Activated CD4-positive, alpha-beta memory T cell treated with anti-CD3 and anti-CD28 coated beads, Interleukin-2, amount 10 ng/mL, durations not matched to agents 7 days and 5 days (primary cell): ENCODE measurements around the gene ST8SIA2. TPM values are rescaled to one million over a fixed set of nuclear protein-coding genes. Genes with fewer than 3 reads are reported as not detected.

Source experiments
- CTCF ChIA-PET: fragments of 350-600 bp; sonication (Branson Sonifier 250); formaldehyde crosslinking; loops from one replicate; lab custom pipeline; 2021; ENCODE audit warnings: antibody characterized with exemption, inconsistent platforms; lab: Charles Lee
- POLR2A ChIA-PET: fragments of 350-600 bp; sonication (Branson Sonifier 250); formaldehyde crosslinking; loops from one replicate; lab custom pipeline; 2021; ENCODE audit warnings: antibody characterized with exemption; lab: Charles Lee
- DNase-seq: peaks from one replicate; pipeline ENCODE4 v3.0.0-alpha.2; 2020
- H3K27ac Mint-ChIP-seq: one replicate; pipeline ENCODE4 v1.8.0; 2021; ENCODE audit warnings: mild to moderate bottlenecking, mixed read lengths
- H3K27me3 Mint-ChIP-seq: one replicate; pipeline ENCODE4 v1.8.0; 2021; ENCODE audit warnings: mixed read lengths
- H3K36me3 Mint-ChIP-seq: one replicate; pipeline ENCODE4 v1.8.0; 2021; ENCODE audit warnings: low read depth, mixed read lengths
- H3K4me1 Mint-ChIP-seq: one replicate; pipeline ENCODE4 v1.8.0; 2021; ENCODE audit warnings: mixed read lengths
- H3K4me3 Mint-ChIP-seq: one replicate; pipeline ENCODE4 v1.8.0; 2021; ENCODE audit warnings: mild to moderate bottlenecking, mixed read lengths
- H3K9me3 Mint-ChIP-seq: one replicate; pipeline ENCODE4 v1.8.0; 2021; ENCODE audit warnings: mixed read lengths
- total RNA-seq, 2 experiments: library from RNA; stranded (reverse); gene quantifications; one replicate each; pipeline ENCODE4 v1.2.3, GENCODE V29; 2021

ST8SIA2 gene
- total RNA-seq, 2 experiments from 2014 or later: not detected

- no peak overlapping the region for H3K4me3 Mint-ChIP-seq
- peaks cover 24% of the 10 kb centered on the region for H3K27me3 Mint-ChIP-seq
- POLR2A ChIA-PET: no interaction called here
- H3K4me1 Mint-ChIP-seq: no peaks in the 10 kb centered on the region
- no peak overlapping the region for H3K27ac Mint-ChIP-seq
- CTCF ChIA-PET: no interaction called here
- H3K9me3 Mint-ChIP-seq: no peaks in the 10 kb centered on the region
- no peaks in the 10 kb centered on the region for H3K36me3 Mint-ChIP-seq
- no peak for DNase-seq
Measured at GRCh38 chr15:92429378-92430068, 35.8 kb downstream of the ST8SIA2 start.

GRCh38 chr15:92430069-92430440 lies 36.4 kb downstream of the ST8SIA2 start:
- ChIA-PET CTCF (no interaction called here), POLR2A (no interaction called here)
- DNase-seq: no peak
- H3K9me3 Mint-ChIP-seq: no peaks in the 10 kb centered on the region
- H3K4me3 Mint-ChIP-seq: no peak overlapping the region
- no peak overlapping the region for H3K27ac Mint-ChIP-seq
- no peaks in the 10 kb centered on the region for H3K36me3 Mint-ChIP-seq
- peaks cover 24% of the 10 kb centered on the region for H3K27me3 Mint-ChIP-seq
- H3K4me1 Mint-ChIP-seq: no peaks in the 10 kb centered on the region

DNA sequence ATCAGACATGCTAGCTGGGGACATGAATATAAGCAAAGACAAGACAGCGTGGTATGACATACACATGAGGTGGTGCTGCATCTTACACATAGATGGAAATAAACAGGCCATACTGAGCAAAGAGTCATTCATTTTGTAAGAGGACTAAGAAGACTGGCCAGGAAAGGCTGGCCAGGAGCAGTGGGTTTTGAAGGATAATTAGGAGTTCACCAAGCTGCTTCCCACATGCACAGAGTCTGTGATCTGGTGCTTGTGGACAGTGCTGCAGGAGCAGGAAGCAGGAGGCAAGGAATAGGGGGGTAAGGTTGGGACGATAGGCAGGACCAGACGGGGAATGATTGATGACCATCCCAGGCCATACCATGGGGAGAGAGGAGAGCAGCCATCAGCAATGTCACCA lies 41.5 kb downstream of the ST8SIA2 start:
- ChIA-PET CTCF (no interaction called here), POLR2A (no interaction called here)
- no peak overlapping the region for H3K27ac Mint-ChIP-seq
- no peaks in the 10 kb centered on the region for H3K36me3 Mint-ChIP-seq
- H3K4me1 Mint-ChIP-seq: no peaks in the 10 kb centered on the region
- DNase-seq: no peak
- no peaks in the 10 kb centered on the region for H3K9me3 Mint-ChIP-seq
- peaks cover 10% of the 10 kb centered on the region for H3K27me3 Mint-ChIP-seq
- H3K4me3 Mint-ChIP-seq: no peak overlapping the region

DNA sequence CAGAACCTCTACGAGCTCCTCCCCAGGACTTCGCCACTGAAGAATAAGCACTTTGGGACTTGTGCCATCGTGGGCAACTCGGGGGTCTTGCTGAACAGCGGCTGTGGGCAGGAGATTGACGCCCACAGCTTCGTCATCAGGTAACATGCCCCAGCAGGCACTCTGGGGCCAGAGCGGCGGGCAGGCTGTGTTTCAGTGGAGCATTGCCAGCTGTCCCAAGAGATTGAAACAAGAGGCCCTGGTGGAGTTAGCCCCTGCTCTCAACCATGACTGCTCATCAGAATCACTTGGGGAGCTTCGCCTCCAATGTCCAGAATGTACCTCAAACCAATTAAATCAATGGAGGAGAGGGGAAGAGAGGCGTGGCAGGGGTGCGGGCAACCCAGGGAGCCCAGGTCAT lies 44.8 kb downstream of the ST8SIA2 start:
- Mint-ChIP-seq H3K36me3 (no peaks in the 10 kb centered on the region), H3K4me1 (no peaks in the 10 kb centered on the region), H3K27ac (no peak overlapping the region), H3K27me3 (peaks cover 2% of the 10 kb centered on the region), H3K9me3 (no peaks in the 10 kb centered on the region), H3K4me3 (no peak overlapping the region)
- POLR2A ChIA-PET: no interaction called here
- no peak for DNase-seq
- CTCF ChIA-PET: no interaction called here

DNA sequence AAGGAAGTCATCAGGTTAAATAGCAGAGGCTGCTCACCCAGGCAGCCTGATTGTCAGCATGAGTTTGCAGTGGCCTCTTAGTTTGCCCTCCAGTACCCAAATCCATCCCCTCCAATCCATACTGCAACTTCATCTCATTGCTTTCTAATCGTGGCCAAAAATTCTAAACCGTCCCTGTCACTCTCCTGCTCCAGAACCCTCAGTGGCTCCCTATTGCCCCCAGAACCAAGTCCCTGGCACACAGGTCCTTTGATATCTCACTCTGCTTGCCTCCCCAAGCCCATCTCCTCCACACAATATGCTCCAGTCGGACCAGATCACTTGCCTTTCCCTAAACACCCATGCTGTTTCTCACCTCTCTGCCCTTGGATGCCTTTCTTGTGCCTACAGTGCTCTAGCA lies 49.7 kb downstream of the ST8SIA2 start:
- no peak overlapping the region for H3K27ac Mint-ChIP-seq
- POLR2A ChIA-PET: no interaction called here
- no peaks in the 10 kb centered on the region for H3K27me3 Mint-ChIP-seq
- no peaks in the 10 kb centered on the region for H3K4me1 Mint-ChIP-seq
- H3K36me3 Mint-ChIP-seq: no peaks in the 10 kb centered on the region
- H3K4me3 Mint-ChIP-seq: no peak overlapping the region
- H3K9me3 Mint-ChIP-seq: no peaks in the 10 kb centered on the region
- DNase-seq: no peak
- CTCF ChIA-PET: no interaction called here

DNA sequence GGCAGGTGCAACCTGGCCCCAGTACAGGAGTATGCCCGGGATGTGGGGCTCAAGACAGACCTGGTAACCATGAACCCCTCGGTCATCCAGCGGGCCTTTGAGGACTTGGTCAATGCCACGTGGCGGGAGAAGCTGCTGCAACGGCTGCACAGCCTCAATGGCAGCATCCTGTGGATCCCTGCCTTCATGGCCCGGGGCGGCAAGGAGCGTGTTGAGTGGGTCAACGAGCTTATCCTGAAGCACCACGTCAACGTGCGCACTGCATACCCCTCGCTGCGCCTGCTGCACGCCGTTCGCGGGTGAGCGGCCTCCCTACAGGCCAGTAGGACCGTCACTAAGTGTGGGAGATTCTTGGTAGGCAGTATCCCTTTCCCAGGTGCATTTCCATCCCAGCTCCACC lies 51.0 kb downstream of the ST8SIA2 start:
- no peaks in the 10 kb centered on the region for H3K4me1 Mint-ChIP-seq
- H3K9me3 Mint-ChIP-seq: no peaks in the 10 kb centered on the region
- peaks cover 1% of the 10 kb centered on the region for H3K27me3 Mint-ChIP-seq
- H3K27ac Mint-ChIP-seq: no peak overlapping the region
- no peaks in the 10 kb centered on the region for H3K36me3 Mint-ChIP-seq
- ChIA-PET POLR2A (no interaction called here), CTCF (no interaction called here)
- no peak overlapping the region for H3K4me3 Mint-ChIP-seq
- DNase-seq: no peak

DNA sequence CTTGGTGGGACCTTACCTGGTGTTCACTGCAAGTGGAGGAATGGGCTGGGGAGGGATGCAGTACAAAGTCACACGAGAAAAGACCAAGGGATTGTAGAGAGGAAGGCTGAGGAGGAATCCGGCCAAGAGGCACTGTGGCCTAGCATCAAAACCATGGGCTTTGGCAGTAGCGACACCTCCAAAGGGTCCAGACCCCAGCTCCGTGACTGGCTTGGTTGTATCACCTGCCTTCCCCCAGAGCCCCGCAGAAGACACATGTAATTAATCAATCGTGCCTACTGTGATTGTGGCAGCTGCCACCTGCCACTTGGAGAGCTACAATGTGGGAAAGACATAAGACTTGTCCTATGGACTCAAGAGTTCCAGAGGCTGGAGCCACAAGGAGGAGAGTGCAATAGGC lies 54.7 kb downstream of the ST8SIA2 start:
- Mint-ChIP-seq H3K4me3 (no peak overlapping the region), H3K27me3 (peaks cover 21% of the 10 kb centered on the region), H3K4me1 (no peaks in the 10 kb centered on the region), H3K36me3 (no peaks in the 10 kb centered on the region), H3K27ac (no peak overlapping the region), H3K9me3 (no peaks in the 10 kb centered on the region)
- no peak for DNase-seq
- ChIA-PET POLR2A (no interaction called here), CTCF (no interaction called here)

GRCh38 chr15:92449476-92449875 lies 55.8 kb downstream of the ST8SIA2 start:
- Mint-ChIP-seq H3K27me3 (peaks cover 21% of the 10 kb centered on the region), H3K9me3 (no peaks in the 10 kb centered on the region), H3K4me3 (no peak overlapping the region), H3K4me1 (no peaks in the 10 kb centered on the region), H3K36me3 (no peaks in the 10 kb centered on the region), H3K27ac (no peak overlapping the region)
- POLR2A ChIA-PET: no interaction called here
- CTCF ChIA-PET: no interaction called here
- DNase-seq: no peak

- no peak for DNase-seq
- Mint-ChIP-seq H3K36me3 (no peaks in the 10 kb centered on the region), H3K27ac (no peak overlapping the region), H3K9me3 (no peaks in the 10 kb centered on the region), H3K4me3 (no peak overlapping the region), H3K4me1 (no peaks in the 10 kb centered on the region), H3K27me3 (peaks cover 21% of the 10 kb centered on the region)
- ChIA-PET CTCF (no interaction called here), POLR2A (no interaction called here)
Measured at GRCh38 chr15:92451225-92451825, 57.6 kb downstream of the ST8SIA2 start.

- CTCF ChIA-PET: no interaction called here
- Mint-ChIP-seq H3K27me3 (peaks cover 22% of the 10 kb centered on the region), H3K4me1 (no peaks in the 10 kb centered on the region), H3K27ac (no peak overlapping the region), H3K4me3 (no peak overlapping the region), H3K36me3 (no peaks in the 10 kb centered on the region), H3K9me3 (no peaks in the 10 kb centered on the region)
- DNase-seq: no peak
- POLR2A ChIA-PET: no interaction called here
Measured at GRCh38 chr15:92452143-92452542, 58.5 kb downstream of the ST8SIA2 start.

GRCh38 chr15:92453607-92454006 lies 59.9 kb downstream of the ST8SIA2 start:
- Mint-ChIP-seq H3K27me3 (peaks cover 23% of the 10 kb centered on the region), H3K36me3 (no peaks in the 10 kb centered on the region), H3K27ac (no peak overlapping the region), H3K4me1 (no peaks in the 10 kb centered on the region), H3K9me3 (no peaks in the 10 kb centered on the region), H3K4me3 (no peak overlapping the region)
- ChIA-PET POLR2A (no interaction called here), CTCF (no interaction called here)
- DNase-seq: no peak

DNA sequence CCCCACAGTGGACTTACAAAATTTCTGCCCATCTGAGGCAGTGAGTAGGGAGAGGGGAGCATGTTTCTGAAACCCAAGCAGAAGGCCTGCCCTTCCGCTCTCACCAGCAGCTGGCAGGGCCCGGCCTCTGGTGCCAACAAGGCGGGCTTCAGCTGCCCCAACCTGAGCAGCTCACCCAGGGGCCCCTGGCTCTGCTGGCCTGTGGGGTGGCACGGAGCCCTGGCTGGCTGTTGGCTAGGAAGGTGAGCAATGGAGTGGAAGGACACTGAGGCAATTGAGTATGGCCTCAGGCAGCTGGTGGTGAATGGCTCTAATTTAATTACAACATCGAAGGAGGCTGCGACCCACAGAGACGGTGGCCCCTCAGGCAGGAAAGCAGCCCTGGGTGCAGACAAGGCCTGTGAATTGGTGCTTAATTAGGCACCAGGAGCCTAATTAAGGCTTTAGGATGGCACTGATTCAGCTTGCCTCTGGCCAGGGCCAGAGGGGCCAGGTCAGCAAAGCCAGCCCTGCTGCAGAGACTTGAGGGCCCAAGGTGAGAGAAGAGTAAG lies 60.9 kb downstream of the ST8SIA2 start:
- Mint-ChIP-seq H3K9me3 (no peaks in the 10 kb centered on the region), H3K4me1 (no peaks in the 10 kb centered on the region), H3K27me3 (peaks cover 22% of the 10 kb centered on the region), H3K4me3 (no peak overlapping the region), H3K27ac (no peak overlapping the region), H3K36me3 (no peaks in the 10 kb centered on the region)
- CTCF ChIA-PET: no interaction called here
- no peak for DNase-seq
- POLR2A ChIA-PET: no interaction called here

GRCh38 chr15:92455271-92455670 lies 61.6 kb downstream of the ST8SIA2 start:
- POLR2A ChIA-PET: no interaction called here

More at GRCh38 chr15:92455271-92455670, 61.6 kb downstream of the ST8SIA2 start:
- CTCF ChIA-PET: no interaction called here
- DNase-seq: no peak
- no peaks in the 10 kb centered on the region for H3K36me3 Mint-ChIP-seq
- no peaks in the 10 kb centered on the region for H3K4me1 Mint-ChIP-seq
- no peaks in the 10 kb centered on the region for H3K9me3 Mint-ChIP-seq
- H3K27me3 Mint-ChIP-seq: peaks cover 17% of the 10 kb centered on the region
- H3K4me3 Mint-ChIP-seq: no peak overlapping the region
- H3K27ac Mint-ChIP-seq: no peak overlapping the region
